ENCODE data around the gene ADAMTS12.

Gene ADAMTS12

DNA sequence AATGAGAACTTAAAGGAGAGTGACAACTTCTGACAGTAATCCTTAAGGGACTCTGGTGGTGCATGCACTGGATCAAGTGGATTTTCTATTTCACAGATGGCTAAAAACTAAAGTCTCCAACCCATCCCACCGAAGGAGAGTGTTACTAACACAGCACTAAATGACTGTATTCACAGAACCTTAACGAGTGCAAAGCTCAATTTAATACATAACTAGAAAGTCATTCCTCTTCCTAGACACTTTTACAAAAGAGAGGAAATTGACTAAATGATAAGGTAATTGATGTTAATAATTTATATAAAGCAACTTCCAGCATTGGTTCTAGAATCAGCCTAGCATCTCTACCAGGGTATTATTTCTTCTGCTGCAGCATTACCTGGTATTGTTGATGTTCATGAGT, 189.8 kb downstream of the ADAMTS12 start:
- no peak for DNase-seq

GRCh38 chr5:33701251-33701650, 190.5 kb downstream of the ADAMTS12 start:
- DNase-seq: no peak

- DNase-seq: no peak
These were observed 195.4 kb downstream of the ADAMTS12 start for GRCh38 chr5:33696411-33696810.

DNA sequence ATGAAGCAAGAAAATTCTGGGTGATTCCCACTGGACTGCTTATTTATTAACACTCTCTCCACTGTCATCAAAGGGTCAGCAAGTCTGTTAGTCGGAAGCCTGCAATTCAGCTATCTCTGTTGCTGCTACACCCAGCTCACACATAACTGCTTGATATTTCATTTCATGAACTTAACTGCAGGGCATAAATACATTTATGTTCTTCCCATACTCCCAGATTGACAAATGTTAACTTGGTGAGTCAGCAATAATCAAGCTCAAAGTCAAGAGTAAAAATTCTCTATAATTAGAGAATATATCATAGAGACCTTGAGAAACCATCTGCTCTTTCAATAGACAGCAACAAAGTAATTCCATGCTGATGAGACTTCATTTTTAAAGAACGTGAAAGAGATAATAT, 198.8 kb downstream of the ADAMTS12 start:
- DNase-seq: no peak

DNA sequence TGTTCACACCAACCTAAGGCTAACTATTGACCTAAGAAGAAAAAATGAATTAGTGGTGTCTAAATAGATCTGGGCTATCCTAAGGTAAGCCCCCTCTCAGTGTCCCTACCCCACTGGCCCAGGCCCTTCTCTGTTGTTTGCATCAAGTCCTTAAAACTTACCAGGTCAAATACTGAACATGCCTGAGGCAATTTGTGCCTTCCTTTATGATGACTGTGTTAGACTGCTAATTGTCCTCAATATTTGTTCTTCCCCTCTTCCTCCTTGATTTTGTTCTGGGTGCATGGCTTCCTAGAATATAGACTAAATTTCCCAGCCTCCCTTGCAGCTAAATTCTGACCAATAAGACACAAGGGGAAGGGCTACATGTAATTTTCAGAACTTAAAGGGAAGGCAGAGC, 199.9 kb downstream of the ADAMTS12 start:
- no peak for DNase-seq

- DNase-seq: no peak
These were observed 201.2 kb downstream of the ADAMTS12 start for GRCh38 chr5:33690374-33691135.

DNA sequence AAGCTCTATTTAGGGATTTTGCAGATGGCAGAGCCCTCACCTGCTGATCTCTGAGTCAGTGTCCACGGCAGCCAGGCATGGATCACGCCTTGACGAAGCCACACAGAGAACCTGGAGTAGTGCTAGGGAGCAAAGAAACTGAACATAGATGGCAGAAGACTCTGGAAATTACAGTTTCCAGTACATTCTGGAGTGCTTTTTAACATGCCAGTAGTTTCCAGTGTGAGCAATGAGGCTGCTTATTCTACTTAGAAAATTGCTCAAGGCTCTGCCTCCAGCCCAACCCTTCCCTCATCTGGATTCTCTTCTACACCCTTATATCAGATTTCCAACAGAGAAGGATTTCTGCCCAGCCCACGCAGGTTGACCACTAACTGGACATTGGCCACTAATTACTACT, 203.3 kb downstream of the ADAMTS12 start:
- no peak for DNase-seq

DNA sequence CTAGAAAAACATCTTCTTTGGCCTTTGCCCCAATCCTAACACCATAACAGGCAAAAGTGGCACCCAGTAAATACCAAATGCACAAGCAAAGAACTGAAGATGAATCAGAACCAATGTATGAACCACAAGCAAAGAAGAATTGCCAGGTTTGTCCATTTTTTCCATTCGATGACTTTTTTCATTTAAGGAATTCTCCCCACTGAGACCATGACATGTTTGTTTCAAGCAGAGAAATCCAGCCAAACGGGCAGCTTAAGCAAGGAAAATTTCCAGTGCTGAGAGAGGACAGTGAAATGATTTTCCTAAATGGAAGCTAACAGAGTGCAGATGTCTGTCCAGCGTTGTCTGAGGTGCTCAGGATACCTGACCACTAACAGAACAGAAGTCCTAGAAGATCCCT, 203.7 kb downstream of the ADAMTS12 start:
- DNase-seq: no peak

- no peak for DNase-seq
These were observed 205.7 kb downstream of the ADAMTS12 start for GRCh38 chr5:33685873-33686755.

DNA sequence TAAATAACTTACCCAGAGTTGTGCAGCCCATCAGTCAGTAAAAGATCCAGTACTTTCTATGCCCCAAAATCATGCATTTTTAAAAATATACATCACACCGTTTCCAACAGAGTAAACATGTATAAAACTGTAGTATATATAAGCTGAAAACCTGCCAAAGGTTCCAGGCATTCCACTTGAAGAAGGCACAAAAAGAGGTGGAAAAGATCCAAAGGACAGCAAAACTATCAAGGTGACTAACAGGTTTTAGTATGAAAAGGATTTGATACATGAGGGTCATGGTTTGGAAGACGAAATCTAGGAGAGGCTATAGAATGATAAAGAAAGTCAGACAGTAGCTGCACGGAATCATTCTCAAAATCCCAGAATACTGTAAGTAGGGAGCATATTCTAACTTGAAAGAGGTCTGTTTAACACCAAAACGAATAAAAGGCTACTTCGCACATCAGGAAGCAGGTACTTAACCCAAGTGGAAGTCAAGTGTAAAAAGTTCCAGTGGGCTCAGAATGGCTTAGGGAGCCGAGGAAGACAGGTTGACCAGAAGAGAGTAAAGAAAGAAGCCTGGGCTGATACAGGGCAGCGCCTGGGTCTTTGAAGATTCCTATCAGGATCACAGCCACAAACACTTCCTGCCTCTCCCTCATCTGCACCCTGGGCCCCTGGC, 207.2 kb downstream of the ADAMTS12 start:
- no peak for DNase-seq

- no peak for DNase-seq
These were observed 212.0 kb downstream of the ADAMTS12 start for GRCh38 chr5:33679791-33680190.

- no peak for DNase-seq
These were observed 215.8 kb downstream of the ADAMTS12 start for GRCh38 chr5:33675958-33676464.

- no peak for DNase-seq
These were observed 220.0 kb downstream of the ADAMTS12 start for GRCh38 chr5:33671700-33672291.

- no peak for DNase-seq
These were observed 228.9 kb downstream of the ADAMTS12 start for GRCh38 chr5:33662722-33663427.

GRCh38 chr5:33659526-33660169, 232.1 kb downstream of the ADAMTS12 start:
- DNase-seq: no peak

DNA sequence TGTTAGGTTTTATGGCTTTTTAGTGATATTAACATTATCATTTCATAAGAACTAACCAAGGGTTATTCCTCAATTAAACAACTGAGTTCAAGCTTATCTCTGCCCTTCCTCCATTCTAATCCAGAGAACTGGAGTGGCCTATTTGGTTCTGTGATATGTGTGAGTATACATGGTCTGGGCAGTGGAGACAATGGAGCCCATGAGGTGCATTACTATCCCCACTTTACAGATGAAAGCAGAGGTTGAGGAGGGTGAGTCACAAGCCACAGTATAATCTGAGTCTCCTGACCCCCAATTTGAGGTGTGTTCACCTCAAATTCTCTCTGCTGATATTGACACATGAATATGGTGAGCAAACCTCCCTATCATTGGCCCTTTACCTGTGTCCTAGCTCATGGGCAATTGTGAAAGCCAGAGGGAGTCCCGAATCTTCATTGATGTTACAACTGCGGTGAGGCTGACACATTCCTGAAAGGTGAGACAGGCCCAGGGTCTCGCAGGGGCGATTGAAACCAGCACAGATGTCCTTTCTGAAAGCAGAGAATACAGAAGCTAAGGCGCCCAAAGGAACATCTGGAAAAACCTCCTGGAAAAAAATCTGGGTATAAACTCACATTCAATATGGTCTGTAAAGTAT, 233.9 kb downstream of the ADAMTS12 start:
- DNase-seq: no peak

DNA sequence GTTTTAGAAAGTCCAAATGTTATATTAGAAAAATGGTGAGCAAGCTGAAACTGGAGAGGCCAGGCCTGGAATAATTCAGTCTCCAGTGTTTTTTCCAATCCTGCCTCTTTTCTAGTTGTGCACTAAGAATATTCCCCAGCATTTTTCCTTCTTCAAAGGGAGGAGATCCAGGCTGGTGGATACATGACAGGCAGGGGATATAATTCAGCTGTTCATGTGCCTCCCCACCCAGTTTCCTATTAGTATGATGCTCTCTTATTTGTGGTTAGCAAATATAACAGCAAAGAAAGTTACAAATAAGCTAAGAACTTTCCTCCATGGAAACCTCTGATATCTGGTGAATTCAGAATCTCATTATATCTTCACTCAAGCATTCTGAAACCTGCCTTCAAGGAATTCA, 234.6 kb downstream of the ADAMTS12 start:
- no peak for DNase-seq

DNA sequence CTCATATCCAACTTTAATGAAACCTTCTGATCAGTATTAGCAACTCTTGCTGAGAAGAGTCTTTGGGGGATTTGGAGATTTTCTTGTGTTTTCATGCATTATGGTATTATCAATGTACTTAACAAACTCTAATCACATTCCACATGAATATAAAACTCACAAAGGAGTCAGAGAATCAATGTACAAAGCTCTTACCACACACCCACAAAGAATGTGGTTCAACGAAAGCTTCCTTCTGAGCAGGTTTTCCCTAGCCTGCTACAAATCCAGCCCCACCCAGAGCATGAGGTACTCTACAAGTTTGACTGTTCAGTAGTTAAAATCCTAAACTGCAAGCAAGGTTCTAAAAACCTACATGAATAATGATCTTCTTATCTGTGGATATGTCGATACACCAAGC, 240.9 kb downstream of the ADAMTS12 start:
- no peak for DNase-seq

DNA sequence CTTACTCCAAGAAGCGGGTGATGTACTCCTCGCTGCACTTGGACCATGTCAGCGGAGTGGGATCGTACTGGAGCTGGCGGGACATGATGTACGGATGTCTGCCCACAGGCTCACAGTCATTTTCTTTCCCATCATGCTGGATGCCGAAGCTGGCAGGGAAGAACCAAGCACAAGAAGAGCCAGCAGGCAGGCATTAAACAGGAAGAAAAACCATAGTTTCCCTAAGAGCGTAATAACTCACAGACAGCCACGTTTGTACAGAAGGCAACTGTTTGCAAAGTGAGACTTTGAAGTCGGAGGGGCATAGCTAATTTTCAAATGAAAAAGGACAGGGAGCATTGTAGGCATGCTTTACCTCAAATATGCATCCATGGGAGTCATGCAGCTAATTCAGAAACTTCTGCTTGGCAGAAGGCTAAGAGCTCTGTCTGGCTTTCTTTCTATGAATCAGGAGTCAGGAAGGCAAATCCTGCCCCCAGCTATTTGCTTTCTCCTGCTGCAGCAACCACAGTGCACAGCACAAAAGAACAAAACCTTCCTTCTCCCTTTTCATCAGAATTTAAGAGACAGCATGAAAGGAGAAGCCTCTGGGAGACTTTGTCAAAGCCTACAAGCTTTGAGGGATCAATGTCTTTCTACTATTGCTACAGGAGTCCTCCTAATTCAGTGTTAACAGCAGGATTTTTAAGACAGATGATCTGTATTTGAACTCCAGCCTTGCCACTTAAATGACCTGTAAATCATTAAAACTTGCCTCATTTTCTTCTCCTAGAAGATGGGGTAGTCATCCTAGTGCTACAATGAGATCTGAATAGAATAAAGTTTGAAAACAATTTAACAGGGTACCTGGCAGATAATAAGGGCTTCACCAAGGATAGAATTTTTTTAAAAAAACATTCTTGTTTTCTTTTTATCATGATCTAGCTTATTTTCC, 242.0 kb downstream of the ADAMTS12 start:
- no peak for DNase-seq

Data from NCI-H524 treated with DMSO at 0.1 percent for 48 hours (cell line).